ENCODE results near the gene SUCLG2.
A peak's percentile ranks its signal among the peaks of the same experiment; 100 is the strongest.

SUCLG2 gene, protein sequence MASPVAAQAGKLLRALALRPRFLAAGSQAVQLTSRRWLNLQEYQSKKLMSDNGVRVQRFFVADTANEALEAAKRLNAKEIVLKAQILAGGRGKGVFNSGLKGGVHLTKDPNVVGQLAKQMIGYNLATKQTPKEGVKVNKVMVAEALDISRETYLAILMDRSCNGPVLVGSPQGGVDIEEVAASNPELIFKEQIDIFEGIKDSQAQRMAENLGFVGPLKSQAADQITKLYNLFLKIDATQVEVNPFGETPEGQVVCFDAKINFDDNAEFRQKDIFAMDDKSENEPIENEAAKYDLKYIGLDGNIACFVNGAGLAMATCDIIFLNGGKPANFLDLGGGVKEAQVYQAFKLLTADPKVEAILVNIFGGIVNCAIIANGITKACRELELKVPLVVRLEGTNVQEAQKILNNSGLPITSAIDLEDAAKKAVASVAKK

DNA sequence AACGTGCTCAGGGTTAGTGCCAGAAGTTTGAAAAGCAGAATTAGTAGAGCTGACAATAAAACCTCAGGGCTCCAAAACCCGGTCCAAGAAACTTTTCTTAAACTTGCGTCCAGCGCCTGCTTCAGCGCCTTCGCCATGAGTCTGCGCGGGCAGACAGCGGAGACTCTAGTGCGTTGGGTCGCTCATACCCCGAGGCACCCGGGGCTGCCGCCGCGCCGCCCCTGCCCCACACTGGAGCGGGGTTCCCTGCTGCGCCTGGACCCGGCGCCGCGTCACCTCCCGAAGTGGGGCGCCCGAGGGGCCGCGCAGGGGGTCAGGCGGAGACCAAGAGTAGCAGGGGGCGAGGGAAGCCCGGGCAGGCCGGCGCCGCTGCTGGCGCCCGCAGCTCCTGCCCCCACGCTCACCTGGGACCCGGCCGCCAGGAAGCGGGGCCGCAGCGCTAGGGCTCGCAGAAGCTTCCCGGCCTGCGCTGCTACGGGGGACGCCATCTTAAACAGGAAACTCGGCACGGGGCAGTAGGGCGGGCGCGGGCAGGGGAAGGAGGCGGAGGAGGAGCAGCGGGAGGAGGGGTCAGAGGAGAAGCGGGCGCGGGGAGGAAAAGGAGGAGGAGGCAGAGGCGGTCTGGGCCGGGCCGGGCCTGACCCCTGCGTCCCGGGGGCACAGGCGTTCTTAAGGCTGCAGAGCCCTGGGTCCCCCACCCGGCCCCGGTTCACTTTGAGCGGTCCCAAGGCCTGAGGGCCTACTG lies at the start of gene SUCLG2:
Gene SUCLG2, minus strand, starts transcription at position 514 of the 745 bp plus-strand sequence. Its CDS starts 26 bp downstream, at position 488.
- peak; percentile 96 for DNase-seq

DNA sequence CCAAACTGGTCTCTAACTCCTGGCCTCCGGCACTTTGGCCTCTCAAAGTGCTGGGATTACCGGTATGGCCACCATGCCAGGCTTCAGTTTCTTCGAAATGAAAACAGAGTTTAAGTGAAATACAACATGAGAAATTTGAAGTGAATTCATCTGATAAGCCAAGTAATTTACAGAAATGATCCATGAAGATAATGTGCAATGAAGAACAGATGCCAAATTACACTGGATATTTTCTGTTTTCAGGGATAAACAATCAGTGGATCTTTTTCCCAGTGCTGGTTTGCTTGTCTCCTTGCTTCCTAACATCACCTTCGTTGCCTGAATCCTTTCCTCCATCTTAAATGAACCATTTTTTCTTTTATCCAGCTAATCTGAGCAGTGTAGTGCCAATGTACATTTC lies 46.2 kb upstream of the SUCLG2 start:
- no peak for DNase-seq

DNA sequence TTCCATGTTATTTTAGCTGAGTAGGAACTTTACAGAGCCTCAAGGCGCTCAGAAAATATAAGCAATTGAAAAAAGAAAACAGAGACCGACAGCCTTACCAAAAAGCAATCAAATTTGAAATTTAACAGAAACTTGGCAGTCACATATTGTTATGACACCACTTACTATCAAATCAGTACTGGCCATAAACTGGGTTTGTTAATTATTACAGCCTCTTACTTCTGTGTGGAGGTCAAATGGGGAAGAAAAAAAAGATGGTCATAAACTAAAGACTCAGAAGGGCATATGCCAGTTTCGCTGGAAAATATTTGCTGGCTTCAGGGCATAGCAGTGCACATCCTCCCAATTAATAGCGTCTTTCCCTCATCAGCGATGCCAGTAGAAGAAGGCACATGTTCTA lies 45.5 kb upstream of the SUCLG2 start:
- no peak for DNase-seq

GRCh38 chr3:67692621-67693020 lies 38.2 kb upstream of the SUCLG2 start:
- DNase-seq = peak; percentile 79

DNA sequence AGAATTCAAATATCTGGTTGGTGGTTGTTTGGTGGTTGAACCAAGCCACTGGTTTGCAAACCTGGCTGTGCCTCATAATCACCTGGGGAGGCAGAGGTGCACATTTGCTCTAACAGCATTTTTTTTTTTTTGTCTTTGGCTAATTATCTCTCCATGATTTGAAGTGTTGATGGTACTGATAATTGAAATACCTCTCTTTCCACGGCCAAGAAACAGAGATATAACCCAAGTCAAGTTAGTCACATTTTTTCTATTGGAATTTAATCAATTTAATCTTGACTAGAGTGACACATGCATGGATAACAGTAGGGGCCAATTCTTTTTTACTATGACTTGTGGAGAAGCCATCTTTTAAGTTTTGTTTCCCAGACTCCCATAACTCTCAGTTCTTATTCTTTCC lies 37.5 kb upstream of the SUCLG2 start:
- DNase-seq = no peak

GRCh38 chr3:67691207-67691606 lies 36.8 kb upstream of the SUCLG2 start:
- no peak for DNase-seq

DNA sequence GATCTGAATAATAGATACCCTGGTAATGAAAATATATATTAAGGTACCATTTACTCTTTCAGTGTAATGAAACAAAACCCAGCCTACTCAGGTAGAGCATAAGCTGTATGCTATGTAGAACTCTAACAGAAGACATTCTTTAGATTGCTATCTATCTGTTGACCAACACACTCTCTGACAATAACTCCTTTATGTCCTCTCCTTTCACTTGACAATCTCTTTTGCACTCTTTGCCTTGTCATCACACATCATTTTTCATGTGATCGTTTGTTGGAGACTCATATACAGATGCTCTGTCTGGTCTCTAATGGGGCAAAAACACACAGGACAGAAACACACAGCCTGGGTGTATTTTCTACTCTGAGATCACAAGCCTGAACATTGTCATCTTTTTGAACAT lies 35.4 kb upstream of the SUCLG2 start:
- DNase-seq = no peak

DNA sequence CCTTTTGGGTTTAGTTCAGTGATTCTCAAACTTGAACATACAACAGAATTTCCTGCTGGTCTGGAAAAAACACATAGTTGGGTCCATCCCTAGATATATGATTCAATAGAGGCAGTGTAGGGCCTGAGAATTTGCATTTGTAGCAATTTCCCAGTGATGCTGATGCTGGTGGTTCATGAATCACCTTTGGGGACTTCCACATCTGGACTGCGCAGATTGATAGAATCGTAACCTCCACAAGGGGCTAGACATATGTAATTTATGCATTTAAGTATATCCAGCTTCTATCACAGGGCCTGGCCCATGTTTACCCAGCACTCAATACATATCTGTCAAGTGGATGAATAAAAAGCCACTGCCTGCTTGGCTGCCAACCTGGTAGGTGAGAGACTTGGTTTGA lies 33.8 kb upstream of the SUCLG2 start:
- no peak for DNase-seq

- no peak for DNase-seq
Measured at GRCh38 chr3:67686069-67686468, 31.7 kb upstream of the SUCLG2 start.

DNA sequence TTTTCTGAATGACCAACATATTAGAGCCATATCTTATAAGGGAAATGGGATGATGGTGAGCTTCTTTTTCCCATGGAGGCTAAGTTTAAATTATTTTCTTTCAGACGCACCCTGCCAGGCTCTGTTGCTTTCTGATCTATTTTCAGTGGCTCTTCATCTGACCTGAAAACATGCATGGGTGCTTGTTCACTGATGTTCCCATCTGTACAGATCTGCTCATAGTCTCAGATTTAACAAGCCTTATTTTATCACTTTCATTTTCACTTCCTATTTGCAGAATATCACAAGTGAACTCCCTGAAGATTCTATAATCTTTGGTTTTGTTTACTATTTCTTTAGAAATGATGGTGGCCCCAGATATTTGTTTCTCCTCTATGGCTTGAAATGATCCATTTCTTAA lies 31.1 kb upstream of the SUCLG2 start:
- DNase-seq = no peak

DNA sequence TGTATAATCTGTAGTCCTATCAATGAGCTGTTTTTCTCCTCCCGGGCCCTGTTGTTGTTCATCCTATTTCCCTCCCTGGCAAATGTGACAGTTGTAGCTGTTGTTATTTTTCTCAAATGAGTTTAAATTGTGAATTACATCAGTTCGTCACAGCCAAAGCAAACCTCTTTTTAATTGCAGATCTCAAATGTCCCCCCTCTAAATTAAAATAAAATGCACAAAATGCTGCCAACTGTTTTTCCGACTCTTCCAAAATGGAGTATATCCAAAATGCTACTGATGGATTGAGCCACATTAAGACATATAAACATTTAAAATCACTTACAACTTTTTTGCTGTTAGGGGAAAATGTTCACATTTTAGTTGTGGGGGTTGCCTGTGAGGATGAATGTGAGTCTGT lies 29.8 kb upstream of the SUCLG2 start:
- no peak for DNase-seq

- DNase-seq = no peak
Measured at GRCh38 chr3:67683522-67683921, 29.1 kb upstream of the SUCLG2 start.

DNA sequence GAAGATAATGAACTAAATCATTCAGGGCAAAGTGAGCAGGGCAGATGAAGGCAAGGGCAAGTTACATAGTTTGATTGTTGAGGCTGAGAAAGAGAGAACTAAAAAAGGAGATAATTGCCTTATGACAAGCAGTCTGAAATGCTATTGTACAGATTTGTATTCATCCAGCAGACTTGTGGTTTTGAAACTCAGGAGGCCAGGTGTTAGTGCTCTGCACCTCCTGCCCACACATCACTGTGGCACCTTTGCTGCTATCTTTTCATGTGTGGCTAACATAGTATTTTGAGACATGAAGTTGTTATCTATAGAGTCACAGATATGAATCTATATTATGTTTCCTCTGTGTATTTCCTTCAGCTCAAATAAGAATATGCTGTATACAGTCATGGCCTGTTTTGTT lies 24.3 kb upstream of the SUCLG2 start:
- DNase-seq = no peak

DNA sequence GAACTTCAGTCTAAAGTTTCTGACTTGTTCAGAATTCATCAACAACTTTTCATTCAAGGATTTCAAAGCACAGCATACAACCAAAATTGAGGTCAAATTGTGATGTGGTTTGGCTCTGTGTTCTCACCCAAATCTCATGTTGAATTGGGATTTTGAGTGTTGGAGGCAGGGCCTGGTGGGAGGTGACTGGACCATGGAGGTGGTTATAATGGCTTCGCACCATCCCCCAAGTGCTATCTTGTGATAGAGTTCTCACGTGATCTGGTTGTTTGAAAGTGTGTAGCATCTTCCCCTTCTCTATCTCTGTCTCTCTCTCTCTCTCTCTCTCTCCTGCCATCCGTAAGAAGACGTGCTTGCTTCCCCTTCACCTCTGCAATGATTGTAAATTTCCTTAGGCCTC lies 19.6 kb upstream of the SUCLG2 start:
- DNase-seq = no peak

- no peak for DNase-seq
Measured at GRCh38 chr3:67662733-67663132, 8.3 kb upstream of the SUCLG2 start.

- DNase-seq = no peak
Measured at GRCh38 chr3:67661089-67661488, 6.7 kb upstream of the SUCLG2 start.

GRCh38 chr3:67657192-67657591 lies 2.8 kb upstream of the SUCLG2 start:
- DNase-seq = no peak

GRCh38 chr3:67656614-67657013 lies 2.2 kb upstream of the SUCLG2 start:
- DNase-seq = no peak

DNA sequence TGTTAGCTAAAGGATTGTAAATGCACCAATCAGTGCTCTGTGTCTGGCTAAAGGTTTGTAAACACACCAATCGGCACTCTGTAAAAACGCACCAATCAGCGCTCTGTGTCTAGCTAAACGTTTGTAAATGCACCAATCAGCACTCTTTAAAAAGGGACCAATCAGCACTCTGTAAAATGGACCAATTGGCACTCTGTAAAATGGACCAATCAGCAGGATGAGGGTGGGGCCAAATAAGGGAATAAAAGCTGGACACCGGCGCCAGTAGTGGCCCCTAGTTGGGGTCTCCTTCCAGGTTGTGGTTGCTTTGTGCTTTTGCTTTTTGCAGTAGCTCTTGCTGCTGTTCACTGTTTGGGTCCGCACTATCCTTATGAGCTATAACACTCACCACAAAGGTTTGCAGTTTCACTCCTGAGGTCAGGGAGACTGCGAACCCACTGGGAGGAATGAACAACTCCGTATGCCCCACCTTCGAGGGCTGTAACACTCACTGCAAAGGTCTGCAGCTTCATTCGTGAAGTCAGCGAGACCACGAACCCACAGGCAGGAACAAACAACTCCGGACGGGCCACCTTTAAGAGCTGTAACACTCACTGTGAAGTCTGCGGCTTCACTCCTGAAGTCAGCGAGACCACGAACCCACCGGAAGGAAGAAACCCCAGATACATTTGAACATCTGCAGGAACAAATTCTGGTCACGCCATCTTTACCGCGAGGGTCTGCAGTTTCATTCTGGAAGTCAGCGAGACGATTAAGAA lies 1.1 kb upstream of the SUCLG2 start:
- DNase-seq = no peak

DNA sequence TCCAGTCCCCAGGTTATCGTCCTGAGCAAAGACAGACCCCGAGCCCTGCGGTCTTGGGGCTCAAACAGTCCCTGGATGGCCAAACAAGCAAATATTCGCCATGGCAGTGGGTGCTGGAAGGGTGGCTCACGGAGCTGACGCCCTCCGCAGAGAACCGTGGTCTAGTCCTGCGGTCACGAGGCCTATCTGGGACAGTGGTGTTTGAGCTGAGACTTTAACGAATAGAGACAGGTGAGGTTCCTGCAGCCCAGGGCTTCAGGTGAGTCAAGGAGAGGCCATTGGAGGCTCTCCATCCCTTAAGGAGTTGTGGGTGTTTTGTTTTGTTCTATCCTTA lies 399 bp upstream of the SUCLG2 start:
- no peak for DNase-seq

DNA sequence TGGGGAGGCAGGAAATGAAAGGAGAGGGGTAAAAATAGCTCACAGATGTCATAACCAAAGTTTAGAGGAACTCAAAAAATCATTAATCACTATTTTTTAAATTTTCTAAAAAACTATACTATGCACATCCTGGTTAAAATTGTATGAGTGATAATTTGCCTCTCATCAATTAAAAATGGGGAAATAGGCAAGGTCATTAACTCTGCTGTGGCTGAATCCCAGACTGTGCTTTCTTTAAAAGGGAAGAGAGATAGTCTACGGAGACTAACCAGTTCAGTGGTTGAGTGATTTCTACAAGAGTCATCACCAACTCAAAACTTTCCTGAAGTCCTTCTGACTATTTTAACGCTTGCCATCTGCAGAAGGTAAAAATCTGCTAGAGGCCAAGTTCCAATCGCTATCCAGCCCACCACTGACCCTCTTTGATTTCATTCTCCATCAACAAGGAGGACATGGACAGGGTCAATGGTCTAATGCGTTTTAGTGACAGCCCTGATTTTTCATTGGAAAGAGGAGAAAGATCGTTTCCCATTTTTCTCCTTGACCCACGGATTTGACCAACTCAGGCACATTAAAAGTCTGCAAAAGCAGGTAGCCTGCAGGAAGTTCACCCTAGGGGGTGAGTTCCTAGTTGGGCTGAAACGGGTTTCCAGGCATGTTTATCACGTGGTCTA lies 850 bp downstream of the SUCLG2 start:
- DNase-seq = no peak

- DNase-seq = no peak
Measured at GRCh38 chr3:67650084-67650483, 4.3 kb downstream of the SUCLG2 start.

GRCh38 chr3:67649681-67650080 lies 4.7 kb downstream of the SUCLG2 start:
- no peak for DNase-seq
